Measurements from ENCODE around the gene MEGF6. TPM values are rescaled to one million over a fixed set of nuclear protein-coding genes. Genes with fewer than 3 reads are reported as not detected.

Gene MEGF6
- total RNA-seq, 1 donor = 102 TPM

GRCh38 chr1:3516481-3516869, 94.8 kb downstream of the MEGF6 start:
- no peak for DNase-seq (ENCODE audit: low read depth)
- no peak for TF ChIP-seq CTCF (IDR thresholded peaks at IDR 0.05; ENCODE audit: insufficient read depth, low read length)
- no peak overlapping the region for H3K4me3 ChIP-seq (ENCODE audit: low read depth, low read length)

GRCh38 chr1:3515774-3516480, 95.4 kb downstream of the MEGF6 start:
- no peak for DNase-seq (ENCODE audit: low read depth)
- TF ChIP-seq CTCF (IDR thresholded peaks at IDR 0.05; ENCODE audit: insufficient read depth, low read length) = no peak
- no peak overlapping the region for H3K4me3 ChIP-seq (ENCODE audit: low read depth, low read length)

- DNase-seq (ENCODE audit: low read depth) = no peak
- TF ChIP-seq CTCF (IDR thresholded peaks at IDR 0.05; ENCODE audit: insufficient read depth, low read length) = no peak
These were observed 96.0 kb downstream of the MEGF6 start for GRCh38 chr1:3515272-3515671.

GRCh38 chr1:3514404-3514803, 96.9 kb downstream of the MEGF6 start:
- no peak for TF ChIP-seq CTCF (IDR thresholded peaks at IDR 0.05; ENCODE audit: insufficient read depth, low read length)
- H3K4me3 ChIP-seq (ENCODE audit: low read depth, low read length) = no peak overlapping the region
- no peak for DNase-seq (ENCODE audit: low read depth)

More at GRCh38 chr1:3515272-3515671, 96.0 kb downstream of the MEGF6 start:
- H3K4me3 ChIP-seq (ENCODE audit: low read depth, low read length) = no peak overlapping the region

GRCh38 chr1:3511856-3512255, 99.5 kb downstream of the MEGF6 start:
- TF ChIP-seq CTCF (IDR thresholded peaks at IDR 0.05; ENCODE audit: insufficient read depth, low read length) = no peak
- DNase-seq (ENCODE audit: low read depth) = no peak
- no peak overlapping the region for H3K4me3 ChIP-seq (ENCODE audit: low read depth, low read length)

- DNase-seq (ENCODE audit: low read depth) = no peak
- no peak overlapping the region for H3K4me3 ChIP-seq (ENCODE audit: low read depth, low read length)
- no peak for TF ChIP-seq CTCF (IDR thresholded peaks at IDR 0.05; ENCODE audit: insufficient read depth, low read length)
These were observed 100.0 kb downstream of the MEGF6 start for GRCh38 chr1:3511306-3511705.

- no peak overlapping the region for H3K4me3 ChIP-seq (ENCODE audit: low read depth, low read length)
- DNase-seq (ENCODE audit: low read depth) = no peak
- no peak for TF ChIP-seq CTCF (IDR thresholded peaks at IDR 0.05; ENCODE audit: insufficient read depth, low read length)
These were observed 100.4 kb downstream of the MEGF6 start for GRCh38 chr1:3510956-3511250.
